ENCODE data around the gene TUBGCP4. TPM values are rescaled to one million over a fixed set of nuclear protein-coding genes. Genes with fewer than 3 reads are reported as not detected.

The TUBGCP4 gene
- total RNA-seq, 2 donors from 2014 or later: 13.5 to 13.8 TPM

DNA sequence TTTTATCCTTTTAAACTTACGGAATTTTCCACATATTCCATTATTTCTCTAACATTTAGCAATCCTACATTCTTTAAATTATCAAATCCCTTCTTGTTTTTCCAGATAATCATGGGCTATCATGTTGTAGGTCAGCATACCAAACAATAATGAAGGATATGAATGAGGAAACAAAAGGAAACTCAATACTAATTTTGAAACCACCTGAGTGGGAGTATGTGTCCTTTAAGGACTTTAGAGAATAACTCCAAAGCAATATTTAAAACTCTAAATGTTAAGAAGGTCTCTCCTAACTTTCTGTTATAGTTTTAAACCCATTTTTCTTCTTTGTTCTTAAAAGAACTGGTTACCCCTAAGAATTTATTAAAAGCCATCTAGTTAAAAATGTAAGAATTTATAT lies 79.1 kb downstream of the TUBGCP4 start:
- no peak overlapping the region for H3K27ac ChIP-seq
- no peaks in the 10 kb centered on the region for H3K27me3 ChIP-seq (replicated peaks; ENCODE audit: insufficient read depth)
- H3K4me3 ChIP-seq: no peak overlapping the region
- WGBS: 92% methylated on average over 1 of the region's 1 CpG
- H3K4me1 ChIP-seq (replicated peaks): no peaks in the 10 kb centered on the region
- H3K9me3 ChIP-seq: no peaks in the 10 kb centered on the region
- no peak for DNase-seq (ENCODE audit: low spot score)
- peaks cover 0 to 4% of the 10 kb centered on the region in 2 donors for H3K36me3 ChIP-seq
- no peak for TF ChIP-seq POLR2A (IDR thresholded peaks at IDR 0.05)
- intact Hi-C loops (cut with DNase I): no loop called here

Other genes with a start within 250 kb of the TUBGCP4 start
- gene TMEM62, start 237.5 kb upstream of the TUBGCP4 start, total RNA-seq: 10 to 100 TPM; 34.4 to 35.4 TPM
- gene CCNDBP1, start 185.7 kb upstream of the TUBGCP4 start, total RNA-seq: 10 to 100 TPM; 63.6 to 91.9 TPM
- gene EPB42, start 150.1 kb upstream of the TUBGCP4 start, total RNA-seq: 1 to 10 TPM in 1 of 2 donors, not detected in 1; 1.4 TPM
- gene TGM5, start 104.2 kb upstream of the TUBGCP4 start, total RNA-seq: 10 to 100 TPM in 1 of 2 donors, 1 to 10 TPM in 1; 1.6 to 11.3 TPM
- 1 to 10 TPM in 1 of 2 donors, not detected in 1; 2.7 TPM for gene TGM7, start 68.8 kb upstream of the TUBGCP4 start, total RNA-seq
- gene LCMT2, start 40.5 kb upstream of the TUBGCP4 start, total RNA-seq: 1 to 10 TPM; 6.8 to 7.4 TPM
- gene ZSCAN29, start 58 bp upstream of the TUBGCP4 start, total RNA-seq: 10 to 100 TPM; 18.3 to 26.2 TPM
- 10 to 100 TPM; 36.3 to 73.6 TPM for gene TP53BP1, start 122.1 kb downstream of the TUBGCP4 start, total RNA-seq
- 10 to 100 TPM in 1 of 2 donors, 1 to 10 TPM in 1; 6.2 to 21.9 TPM for gene MAP1A, start 146.5 kb downstream of the TUBGCP4 start, total RNA-seq
- gene PPIP5K1, start 219.1 kb downstream of the TUBGCP4 start, total RNA-seq: 10 to 100 TPM; 19.0 to 58.4 TPM
- 10 to 100 TPM in 1 of 2 donors, 1 to 10 TPM in 1; 3.5 to 18.9 TPM for gene CKMT1B, start 222.9 kb downstream of the TUBGCP4 start, total RNA-seq
- gene STRC, start 247.7 kb downstream of the TUBGCP4 start, total RNA-seq: 1 to 10 TPM; 1.3 to 3.5 TPM